SU-DHL-6 (cell line): ENCODE results near the gene FH.

Experiments used
- EZH2phosphoT487 ChIP-seq: fragments of 200-600 bp; sonication (generic), shearing (Covaris generic); conservative IDR thresholded peaks from 2 replicates; pipeline ENCODE4 v1.6.1; 2018; ENCODE audit warnings: mild to moderate bottlenecking, antibody characterized with exemption, low read length, moderate library complexity, mixed read lengths
- TF ChIP-seq, protein P1 (sequence below): fragments of 200-600 bp; sonication (generic); IDR thresholded peaks from one replicate; pipeline ENCODE4 v1.5.1; 2017; ENCODE audit warnings: antibody characterized with exemption, mild to moderate bottlenecking, low read length, moderate library complexity; ENCODE audit not compliant: insufficient read depth, poor library complexity, severe bottlenecking

DNA sequence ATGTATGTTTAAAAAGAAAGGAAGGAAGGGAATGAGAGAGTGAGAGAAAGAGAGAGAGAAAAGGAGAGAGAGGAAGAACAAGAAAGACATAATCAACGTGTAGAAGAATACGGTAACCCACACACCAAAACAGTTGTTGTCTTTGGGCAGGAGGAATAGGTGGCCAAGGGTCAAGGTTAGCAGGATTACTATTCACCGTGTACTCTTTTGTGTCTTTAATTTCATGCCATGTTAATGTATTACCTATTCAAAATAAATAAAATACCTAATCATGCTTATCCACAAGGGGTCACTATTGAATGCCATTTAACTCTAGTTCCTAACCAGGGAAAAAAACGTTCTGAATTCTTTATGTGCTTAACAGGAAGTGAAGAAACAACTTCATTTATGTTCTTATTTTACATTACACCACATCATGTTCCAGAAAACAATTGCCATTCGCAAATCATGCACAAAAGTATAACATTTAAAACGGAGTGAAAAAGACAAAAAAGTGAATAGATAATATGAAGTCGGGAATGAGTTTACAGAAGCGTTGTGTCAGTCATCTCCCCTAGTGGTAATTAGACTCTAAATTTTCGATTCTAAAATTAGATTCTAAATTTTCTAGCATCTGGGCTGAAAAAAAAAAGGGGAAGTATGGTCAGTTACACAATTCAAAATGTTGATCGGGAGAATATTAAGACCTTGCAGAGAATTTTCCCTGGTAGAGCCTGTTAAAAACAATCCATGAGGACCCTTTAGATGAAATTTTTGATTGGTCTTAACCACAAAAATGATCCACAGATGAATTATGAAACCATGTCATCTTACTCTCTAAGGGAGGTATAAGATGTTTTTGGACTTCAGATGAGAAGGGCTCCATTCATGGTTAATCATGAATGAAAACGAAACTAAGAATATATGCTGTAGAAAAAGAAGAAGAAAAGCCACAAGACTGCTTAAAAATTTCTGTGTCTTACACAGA, 11.9 kb upstream of the FH start:
- TF ChIP-seq, protein P1, sequence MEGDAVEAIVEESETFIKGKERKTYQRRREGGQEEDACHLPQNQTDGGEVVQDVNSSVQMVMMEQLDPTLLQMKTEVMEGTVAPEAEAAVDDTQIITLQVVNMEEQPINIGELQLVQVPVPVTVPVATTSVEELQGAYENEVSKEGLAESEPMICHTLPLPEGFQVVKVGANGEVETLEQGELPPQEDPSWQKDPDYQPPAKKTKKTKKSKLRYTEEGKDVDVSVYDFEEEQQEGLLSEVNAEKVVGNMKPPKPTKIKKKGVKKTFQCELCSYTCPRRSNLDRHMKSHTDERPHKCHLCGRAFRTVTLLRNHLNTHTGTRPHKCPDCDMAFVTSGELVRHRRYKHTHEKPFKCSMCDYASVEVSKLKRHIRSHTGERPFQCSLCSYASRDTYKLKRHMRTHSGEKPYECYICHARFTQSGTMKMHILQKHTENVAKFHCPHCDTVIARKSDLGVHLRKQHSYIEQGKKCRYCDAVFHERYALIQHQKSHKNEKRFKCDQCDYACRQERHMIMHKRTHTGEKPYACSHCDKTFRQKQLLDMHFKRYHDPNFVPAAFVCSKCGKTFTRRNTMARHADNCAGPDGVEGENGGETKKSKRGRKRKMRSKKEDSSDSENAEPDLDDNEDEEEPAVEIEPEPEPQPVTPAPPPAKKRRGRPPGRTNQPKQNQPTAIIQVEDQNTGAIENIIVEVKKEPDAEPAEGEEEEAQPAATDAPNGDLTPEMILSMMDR, result peak; percentile 37
- no peak for TF ChIP-seq EZH2phosphoT487
